GM12892 (cell line): Measurements from ENCODE around the gene FSTL4.

Experiments used
- POLR2A ChIP-seq: IDR thresholded peaks from 2 replicates; pipeline ENCODE4 v1.6.1; 2011; ENCODE audit warnings: low read depth, low read length, control low read depth
- POLR2AphosphoS5 ChIP-seq: IDR thresholded peaks from 2 replicates; pipeline ENCODE4 v1.6.1; 2011; ENCODE audit warnings: low read depth, low read length, control low read depth

DNA sequence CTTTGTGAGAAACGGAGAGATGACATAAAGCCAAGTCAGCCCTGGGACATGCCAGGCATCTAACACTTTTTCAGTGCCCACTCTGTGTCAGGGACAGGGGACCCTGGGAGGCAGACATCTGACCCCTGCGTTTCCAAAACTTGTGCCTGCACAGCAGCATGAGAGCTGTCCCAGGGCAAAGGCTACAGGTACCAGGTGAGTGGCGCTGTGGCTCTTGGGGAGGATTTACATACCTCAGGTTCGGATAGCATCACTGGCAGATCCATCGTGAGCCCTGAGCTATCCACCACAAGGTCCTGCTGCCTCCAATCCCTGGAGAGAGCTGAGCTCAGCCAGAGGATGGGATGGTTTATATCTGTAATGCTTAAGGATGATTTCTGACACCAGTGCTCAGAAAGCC is 52.4 kb downstream of the FSTL4 start:
- no peak for TF ChIP-seq POLR2AphosphoS5
- no peak for TF ChIP-seq POLR2A
